Activated CD4-positive, CD25-positive, alpha-beta regulatory T cell treated with anti-CD3 and anti-CD28 coated beads, Interleukin-2, amount 50 U/mL, for 24 hours (primary cell): ENCODE data around the gene SIPA1.
"Not testable (repeated sequence)": the region's sequence is repeated elsewhere in the genome, so short reads cannot be mapped to it uniquely, and the experiment has no call there.

Source experiments
- ATAC-seq, 2 donors: fragments of 150-1000 bp; cut with Tn5 transposase; one replicate each; pipeline ENCODE4 v1.10.0; 2021; ENCODE audit warnings: mild to moderate bottlenecking in 1 of 2, moderate library complexity in 1 of 2

SIPA1 gene

DNA sequence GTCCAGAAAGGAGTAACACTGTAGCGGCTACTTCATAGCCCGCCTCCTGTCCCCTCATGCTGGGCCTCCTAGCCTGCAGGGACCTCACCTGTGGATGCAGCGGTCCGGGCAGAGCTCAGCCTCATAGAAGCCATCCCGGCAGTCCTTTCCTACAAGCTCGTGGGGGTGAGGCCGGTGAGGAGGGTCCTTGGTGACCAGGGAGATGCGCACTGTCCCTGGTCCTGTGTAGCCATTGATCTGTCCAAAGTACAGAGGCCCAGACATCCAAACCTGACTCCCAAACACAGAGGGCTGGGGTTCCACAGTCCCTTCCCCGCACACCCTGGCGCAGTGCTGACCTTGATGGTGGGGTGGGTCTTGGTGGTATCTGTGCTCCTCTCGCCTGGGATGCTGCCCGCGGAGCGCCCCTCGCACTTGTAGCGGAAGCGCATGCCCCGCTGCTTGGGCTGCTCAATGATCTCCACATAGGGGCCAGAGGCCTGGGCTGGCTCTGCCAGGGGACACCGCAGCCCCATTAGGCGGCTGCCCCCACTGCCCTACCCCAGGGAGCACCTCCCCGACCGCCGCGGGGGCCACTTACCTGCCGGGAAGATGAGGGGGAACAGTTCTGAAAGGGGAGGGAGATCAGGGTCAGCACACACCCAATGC is 23.8 kb downstream of the SIPA1 start:
- no peak for ATAC-seq

DNA sequence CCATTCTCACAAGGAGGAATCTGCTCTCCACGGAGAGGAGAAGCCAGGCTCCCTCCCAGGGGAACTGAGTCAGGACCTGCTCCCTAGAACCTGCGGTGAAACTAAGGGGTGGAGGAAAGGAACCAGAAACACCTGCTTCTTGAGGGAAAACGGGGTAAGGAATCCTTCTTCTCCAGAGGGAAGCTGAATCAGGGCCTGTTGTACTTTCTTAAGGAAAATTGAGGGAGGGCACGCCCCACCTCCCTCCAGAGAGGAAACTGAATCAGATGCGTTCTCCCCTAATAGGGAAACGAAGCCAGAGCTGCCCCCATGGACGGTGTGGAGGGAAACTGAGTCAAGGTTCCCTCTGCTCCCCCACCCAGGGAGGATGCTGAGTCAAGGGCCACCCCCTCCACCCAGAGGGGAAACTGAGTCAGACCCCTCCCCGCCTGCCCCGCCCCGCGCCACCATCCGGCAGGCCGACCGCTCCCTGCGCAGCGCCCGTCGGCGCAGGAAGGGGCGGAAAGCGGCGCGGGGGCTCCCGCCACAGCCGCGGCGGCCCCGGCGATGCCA is 24.4 kb downstream of the SIPA1 start:
- ATAC-seq = peak; percentile 21 to 22

DNA sequence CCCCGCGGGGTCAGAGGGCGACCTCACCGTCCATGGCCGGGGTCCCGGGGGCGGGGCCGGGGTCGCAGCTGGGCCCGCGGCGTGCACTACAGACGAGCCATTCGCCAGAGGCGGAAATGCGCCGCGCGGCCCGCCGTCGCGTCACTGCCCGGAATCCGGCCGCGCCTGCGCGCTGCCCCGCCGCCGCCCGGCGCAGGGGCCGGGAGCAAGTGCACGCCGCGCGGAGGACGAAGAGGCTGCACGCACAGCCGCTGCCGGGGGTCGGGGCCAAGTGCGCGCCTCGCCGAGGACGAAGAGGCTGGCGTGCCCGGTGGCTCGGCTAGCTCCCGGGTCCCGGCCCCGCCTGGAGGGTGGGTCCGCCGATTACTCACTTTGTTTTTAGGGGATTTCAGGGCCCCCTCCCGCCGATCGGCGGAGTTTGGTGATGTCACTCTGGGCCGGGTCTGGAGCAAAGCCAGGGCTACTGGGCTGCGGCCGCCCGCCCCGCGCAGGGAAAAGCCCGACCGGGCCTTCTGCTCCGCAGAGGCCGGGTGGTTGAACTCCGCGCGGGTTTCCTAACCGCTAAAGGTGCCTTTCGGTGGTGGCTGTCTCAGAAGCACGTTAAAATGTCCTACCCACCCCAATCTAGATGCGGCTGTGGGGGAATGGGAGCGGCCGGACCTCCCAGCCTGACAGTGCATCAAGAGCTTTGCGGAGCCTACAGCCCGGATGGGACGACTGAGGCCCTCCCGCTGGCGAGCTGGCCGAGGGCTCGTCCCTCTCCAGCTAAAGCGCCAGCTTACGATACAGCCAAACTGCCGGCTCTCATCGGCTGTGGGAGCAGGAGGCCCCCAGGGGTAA is 25.1 kb downstream of the SIPA1 start, which contains the start of gene RELA:
Gene RELA, minus strand, starts transcription at position 118 of the 840 bp plus-strand sequence. Its CDS starts 84 bp downstream, at position 34.
- ATAC-seq = peak; percentile 86 to 87

DNA sequence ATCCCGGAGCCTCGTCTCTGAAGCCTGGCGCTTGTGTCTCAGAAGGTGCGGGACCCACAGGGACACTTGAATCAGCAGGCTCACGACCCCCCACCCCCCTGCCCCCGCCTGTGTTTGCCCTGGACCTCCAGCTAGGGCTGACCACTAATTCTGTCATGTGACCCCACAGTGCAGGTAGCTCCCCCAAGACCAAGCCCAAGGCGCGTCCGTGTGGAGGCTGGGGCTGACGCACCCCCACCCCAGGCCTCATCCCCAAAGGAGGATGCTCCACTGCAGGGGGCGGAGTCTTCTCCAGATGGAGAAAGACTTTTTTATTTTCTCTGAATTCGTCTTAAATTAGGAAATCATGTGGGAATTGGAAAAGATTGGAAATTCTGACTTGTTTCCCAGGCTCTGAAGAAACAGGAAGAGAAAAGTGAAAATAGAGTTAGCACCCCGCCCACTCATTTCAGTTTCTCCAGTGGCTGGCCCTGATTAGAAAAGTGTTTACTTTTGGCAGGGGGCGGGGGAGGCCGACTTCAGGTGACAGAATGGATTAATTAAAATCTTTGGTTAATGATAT is 25.8 kb downstream of the SIPA1 start:
- peak; percentile 27 to 34 for ATAC-seq

GRCh38 chr11:65672180-65672860 is 34.4 kb downstream of the SIPA1 start:
- ATAC-seq = peak; percentile 70 to 85

DNA sequence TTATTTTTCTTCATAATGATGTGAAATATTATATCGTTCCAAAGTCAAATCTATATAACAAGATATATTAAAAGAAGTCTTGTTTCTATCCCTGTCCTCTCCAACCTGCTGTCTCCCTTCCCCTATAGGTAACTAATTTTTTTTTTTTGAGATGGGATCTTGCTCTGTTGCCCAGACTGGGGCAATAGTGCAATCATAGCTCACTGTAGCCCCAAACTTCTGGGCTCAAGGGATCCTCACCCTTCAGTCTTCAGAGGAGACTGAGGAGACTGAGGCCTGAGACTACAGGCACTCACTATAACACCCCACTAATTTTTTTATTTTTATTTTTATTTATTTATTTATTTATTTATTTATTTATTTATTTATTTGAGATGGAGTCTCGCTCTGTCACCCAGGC is 35.1 kb downstream of the SIPA1 start:
- ATAC-seq = no peak

DNA sequence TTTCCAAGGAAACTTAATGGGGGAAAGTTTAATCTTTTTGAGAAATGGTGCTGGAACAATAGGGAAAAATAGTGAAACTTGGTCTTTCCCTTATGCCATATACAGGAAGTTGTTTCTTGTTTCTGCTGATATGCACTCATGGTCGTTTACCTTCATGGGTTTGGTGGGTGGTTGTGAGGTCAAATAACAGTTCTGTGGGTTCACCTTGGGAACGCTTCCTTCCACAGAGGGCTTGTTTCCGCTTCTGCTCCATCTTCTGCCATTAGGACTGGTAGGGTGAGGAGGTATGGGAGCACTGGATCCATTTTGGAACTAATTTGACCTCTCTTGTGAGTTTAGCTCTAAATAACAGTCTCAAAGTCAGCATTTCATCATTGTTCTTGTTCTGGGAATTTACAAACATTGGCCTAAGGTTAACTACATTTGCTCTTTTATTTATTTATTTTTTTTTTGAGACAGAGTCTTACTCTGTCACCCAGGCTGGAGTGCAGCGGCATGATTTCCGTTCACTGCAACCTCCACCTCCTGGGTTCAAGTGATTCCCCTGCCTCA is 42.4 kb downstream of the SIPA1 start:
- ATAC-seq = no peak

DNA sequence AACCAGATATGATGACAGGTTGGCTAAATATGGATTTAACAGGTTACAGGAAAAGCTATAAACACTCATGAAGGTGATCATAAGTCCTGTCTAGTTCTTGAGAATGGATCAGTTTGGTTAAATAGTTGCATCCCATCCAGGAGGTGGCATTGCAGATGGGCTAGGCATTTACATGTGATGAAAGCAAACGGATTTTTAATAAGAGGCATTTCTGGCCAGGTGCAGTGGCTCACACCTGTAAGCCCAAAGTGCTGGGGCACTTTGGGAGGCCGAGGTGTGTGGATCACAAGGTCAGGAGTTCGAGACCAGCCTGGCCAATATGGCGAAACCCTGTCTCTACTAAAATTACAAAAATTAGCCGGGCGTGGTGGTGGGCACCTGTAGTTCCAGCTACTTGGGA is 45.6 kb downstream of the SIPA1 start:
- ATAC-seq = not testable (repeated sequence)

DNA sequence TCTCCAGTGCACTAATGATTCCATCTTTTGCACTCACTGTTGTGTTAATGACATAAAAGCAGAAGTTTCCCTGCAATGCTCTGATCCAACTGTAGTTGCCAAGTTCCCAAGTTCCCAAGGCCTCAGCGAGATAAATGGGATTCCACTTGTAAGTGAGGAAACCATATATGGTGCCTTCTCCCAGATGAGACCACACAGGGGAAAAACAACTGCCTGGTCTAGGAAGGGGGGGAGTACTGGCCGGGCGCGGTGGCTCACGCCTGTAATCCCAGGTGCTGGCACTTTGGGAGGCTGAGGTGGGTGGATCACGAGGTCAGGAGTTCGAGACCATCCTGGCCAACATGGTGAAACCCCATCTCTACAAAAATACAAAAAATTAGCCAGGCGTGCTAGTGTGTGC is 48.1 kb downstream of the SIPA1 start:
- no peak for ATAC-seq

- not testable (repeated sequence) for ATAC-seq
Observed at GRCh38 chr11:65691847-65692246, 53.9 kb downstream of the SIPA1 start.

GRCh38 chr11:65692367-65692766 is 54.5 kb downstream of the SIPA1 start:
- no peak for ATAC-seq

DNA sequence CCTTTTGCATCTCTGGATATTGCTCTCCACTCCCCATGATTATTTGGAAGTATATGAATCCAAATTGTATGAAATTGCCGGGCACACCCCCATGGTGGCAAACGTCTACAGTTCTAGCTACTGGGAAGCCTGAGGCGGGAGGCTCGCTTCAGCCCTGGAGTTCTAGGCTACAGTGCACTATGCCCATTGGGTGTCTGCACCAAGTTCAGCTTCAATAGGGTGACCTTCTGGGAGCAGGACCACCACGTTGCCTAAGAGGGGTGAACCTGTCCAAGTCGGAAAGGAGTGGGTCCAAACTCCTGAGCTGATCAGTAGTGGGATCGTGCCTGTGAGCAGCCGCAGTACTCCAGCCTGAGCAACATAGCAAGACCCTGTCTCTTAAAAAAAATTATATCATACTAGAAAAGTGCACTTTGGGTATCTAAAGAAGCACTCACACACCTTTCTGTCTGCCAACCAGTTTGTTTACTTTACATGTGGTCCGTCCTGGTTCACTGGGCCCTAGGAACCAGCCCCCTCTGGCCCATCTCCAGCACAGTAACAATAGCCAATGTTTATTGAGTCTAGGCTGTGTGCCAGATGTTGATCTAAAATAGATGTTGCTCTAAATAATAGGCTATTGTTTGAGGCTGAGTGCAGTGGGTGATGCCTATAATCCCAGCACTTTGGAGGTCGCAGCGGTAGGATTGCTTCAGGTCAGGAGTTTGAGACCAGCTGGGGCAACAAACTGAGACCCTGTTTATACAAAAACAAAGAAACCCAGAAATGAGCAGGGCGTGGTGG is 57.7 kb downstream of the SIPA1 start:
- ATAC-seq = no peak

- no peak for ATAC-seq
Observed at GRCh38 chr11:65696802-65697552, 59.1 kb downstream of the SIPA1 start.

- no peak for ATAC-seq
Observed at GRCh38 chr11:65698205-65698604, 60.3 kb downstream of the SIPA1 start.

DNA sequence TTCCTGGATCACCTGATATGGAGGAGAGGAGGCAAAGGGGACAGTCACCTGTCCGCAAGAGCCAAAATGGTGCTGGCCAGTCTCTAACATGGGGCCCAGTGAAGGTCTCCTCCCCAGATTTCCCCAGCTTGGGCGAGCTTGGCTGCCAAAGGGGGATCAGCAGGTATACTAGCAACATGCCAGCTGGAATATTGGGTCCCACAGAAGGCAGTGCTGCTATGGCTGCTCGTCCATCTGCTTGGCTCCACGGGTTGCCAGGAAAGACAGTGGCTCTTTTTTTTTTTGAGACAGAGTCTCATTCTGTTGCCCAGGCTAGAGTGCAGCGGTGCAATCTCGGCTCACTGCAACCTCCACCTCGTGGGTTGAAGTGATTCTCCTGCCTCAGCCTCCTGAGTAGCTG is 61.4 kb downstream of the SIPA1 start:
- no peak for ATAC-seq

DNA sequence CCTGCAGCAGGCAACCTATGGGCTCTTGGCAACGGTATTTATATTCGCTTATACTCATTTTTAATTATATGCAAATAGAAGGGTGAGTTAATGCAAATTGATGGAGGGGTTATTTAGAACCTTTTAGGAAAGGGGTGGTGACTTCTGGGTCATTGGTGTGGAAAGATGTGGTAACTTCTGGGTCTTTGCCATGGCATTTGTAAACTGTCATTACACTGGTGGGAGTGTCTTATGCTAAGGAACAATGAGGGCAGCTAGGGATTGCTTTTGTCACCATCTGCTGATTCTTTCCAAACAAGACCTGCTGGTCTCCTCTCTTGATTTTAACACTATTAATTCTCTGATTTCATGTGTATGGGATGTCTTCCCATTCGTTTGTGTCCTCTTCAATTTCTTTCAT is 62.5 kb downstream of the SIPA1 start:
- ATAC-seq = no peak
